ENCODE results near the gene CYB561D2. TPM values are rescaled to one million over a fixed set of nuclear protein-coding genes. Genes with fewer than 3 reads are reported as not detected.

The CYB561D2 gene
- total RNA-seq, 2 donors from 2014 or later, result 7.9 to 10.5 TPM

Other genes starting within 250 kb of the CYB561D2 start
- 10 to 100 TPM; 27.8 to 48.0 TPM for gene SEMA3F, start 195.5 kb upstream of the CYB561D2 start, total RNA-seq
- gene GNAT1, start 159.3 kb upstream of the CYB561D2 start, total RNA-seq, result not detected
- gene SLC38A3, start 145.6 kb upstream of the CYB561D2 start, total RNA-seq, result under 1 TPM; 0.37 to 0.62 TPM
- 100 to 1,000 TPM; 261 to 265 TPM for gene GNAI2, start 114.7 kb upstream of the CYB561D2 start, total RNA-seq
- 10 to 100 TPM; 18.6 to 39.7 TPM for gene SEMA3B, start 81.7 kb upstream of the CYB561D2 start, total RNA-seq
- under 1 TPM in 1 of 2 donors, not detected in 1; 0.37 TPM for gene LSMEM2, start 71.8 kb upstream of the CYB561D2 start, total RNA-seq
- 10 to 100 TPM; 47.3 to 53.3 TPM for gene IFRD2, start 58.4 kb upstream of the CYB561D2 start, total RNA-seq
- 1 to 10 TPM; 2.5 to 3.9 TPM for gene HYAL3, start 51.5 kb upstream of the CYB561D2 start, total RNA-seq
- 10 to 100 TPM in 1 of 2 donors, 1 to 10 TPM in 1; 9.1 to 11.1 TPM for gene NAA80, start 51.5 kb upstream of the CYB561D2 start, total RNA-seq
- gene HYAL1, start 47.3 kb upstream of the CYB561D2 start, total RNA-seq, result 10 to 100 TPM; 10.6 to 11.7 TPM
- gene HYAL2, start 28.1 kb upstream of the CYB561D2 start, total RNA-seq, result 100 to 1,000 TPM in 1 of 2 donors, 10 to 100 TPM in 1; 95.2 to 130 TPM
- 10 to 100 TPM; 19.1 to 22.4 TPM for gene TUSC2, start 22.6 kb upstream of the CYB561D2 start, total RNA-seq
- gene RASSF1, start 10.0 kb upstream of the CYB561D2 start, total RNA-seq, result 10 to 100 TPM; 31.3 to 40.3 TPM
- under 1 TPM; 0.23 to 0.24 TPM for gene ZMYND10, start 5.1 kb upstream of the CYB561D2 start, total RNA-seq
- 10 to 100 TPM; 10.6 to 17.4 TPM for gene NPRL2, start 87 bp upstream of the CYB561D2 start, total RNA-seq
- 10 to 100 TPM; 29.3 TPM for gene TMEM115, start 8.7 kb downstream of the CYB561D2 start, total RNA-seq
- 1 to 10 TPM; 2.0 to 2.6 TPM for gene CACNA2D2, start 152.8 kb downstream of the CYB561D2 start, total RNA-seq
- 10 to 100 TPM in 1 of 2 donors, 1 to 10 TPM in 1; 9.8 to 11.4 TPM for gene C3orf18, start 216.9 kb downstream of the CYB561D2 start, total RNA-seq
- gene HEMK1, start 218.7 kb downstream of the CYB561D2 start, total RNA-seq, result 10 to 100 TPM; 10.9 to 12.6 TPM